ENCODE measurements around the gene MPPED1.

Gene MPPED1

DNA sequence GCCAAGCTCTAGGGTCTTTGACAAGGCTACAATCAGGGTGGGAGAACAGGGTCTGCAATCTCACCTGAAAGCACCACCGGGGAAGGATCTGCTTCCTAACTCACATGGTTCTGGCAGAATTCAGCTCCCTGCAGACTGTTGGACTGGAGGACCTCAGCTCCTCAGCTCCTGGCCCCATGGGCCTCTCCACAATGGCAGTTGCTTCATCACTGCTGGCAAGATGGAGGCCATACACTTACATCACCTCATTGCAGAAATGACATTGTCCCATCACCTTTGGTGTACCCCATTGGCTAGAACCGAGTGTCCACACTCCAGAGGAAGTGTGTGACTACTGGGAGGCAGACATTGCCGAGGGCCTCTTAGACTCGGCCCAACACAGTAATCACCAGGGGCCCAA, 20.9 kb upstream of the MPPED1 start:
- TF ChIP-seq Cebpa-rat (IDR thresholded peaks at IDR 0.05) = no peak
- no peak overlapping the region for H3K9ac ChIP-seq
- H3K27me3 ChIP-seq = no peaks in the 10 kb centered on the region; a peak in 1 of 22 replicates
- no peak overlapping the region for H3K4me2 ChIP-seq
- no peak overlapping the region for H3K4me3 ChIP-seq
- H3K4me1 ChIP-seq = no peaks in the 10 kb centered on the region; a peak in 1 of 20 replicates
- peaks cover 0 to 7% (median 0%) of the 10 kb centered on the region in 11 experiments; a peak in 3 of 22 replicates for H4K20me1 ChIP-seq
- no peaks in the 10 kb centered on the region for H3K9me3 ChIP-seq (replicated peaks in 1 of 11)
- H3K36me3 ChIP-seq = no peaks in the 10 kb centered on the region
- no peak overlapping the region for H3K27ac ChIP-seq

DNA sequence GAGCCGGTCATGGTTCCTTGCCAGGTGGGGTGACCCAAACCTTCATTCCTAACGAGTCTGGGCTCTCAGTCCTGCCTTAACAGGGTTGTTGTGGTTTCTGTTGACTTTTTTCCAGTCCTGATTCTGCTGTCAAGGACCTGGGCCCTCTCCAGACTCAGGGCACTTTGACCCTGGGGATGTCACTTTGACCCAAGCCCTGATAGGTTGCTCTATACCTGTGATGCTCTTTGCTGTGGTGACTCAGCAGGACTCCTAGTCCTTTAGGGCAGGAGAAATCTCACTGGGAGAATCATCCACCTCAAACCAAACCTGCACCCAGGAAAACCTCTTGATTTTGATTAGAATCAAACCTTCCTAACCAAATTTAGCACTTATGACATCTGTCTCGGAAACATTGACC, 20.5 kb upstream of the MPPED1 start:
- TF ChIP-seq Cebpa-rat (IDR thresholded peaks at IDR 0.05) = no peak
- no peak overlapping the region for H3K27ac ChIP-seq

GRCh38 chr22:43392385-43392989, 19.3 kb upstream of the MPPED1 start:
- no peaks in the 10 kb centered on the region; a peak in 1 of 20 replicates for H3K4me1 ChIP-seq
- peaks cover 0 to 4% (median 0%) of the 10 kb centered on the region in 11 experiments; a peak in 3 of 22 replicates for H4K20me1 ChIP-seq
- H3K9ac ChIP-seq = no peak overlapping the region
- H3K36me3 ChIP-seq = no peaks in the 10 kb centered on the region
- H3K27ac ChIP-seq = no peak overlapping the region
- H3K9me3 ChIP-seq (replicated peaks in 1 of 11) = no peaks in the 10 kb centered on the region
- H3K27me3 ChIP-seq = no peaks in the 10 kb centered on the region
- TF ChIP-seq Cebpa-rat (IDR thresholded peaks at IDR 0.05) = no peak
- H3K4me3 ChIP-seq = no peak overlapping the region
- no peak overlapping the region for H3K4me2 ChIP-seq

More for the DNA sequence above, 20.5 kb upstream of the MPPED1 start:
- peaks cover 0 to 7% (median 0%) of the 10 kb centered on the region in 11 experiments; a peak in 4 of 22 replicates for H4K20me1 ChIP-seq
- no peaks in the 10 kb centered on the region for H3K36me3 ChIP-seq
- no peaks in the 10 kb centered on the region for H3K27me3 ChIP-seq
- H3K9ac ChIP-seq = no peak overlapping the region
- H3K4me3 ChIP-seq = no peak overlapping the region
- no peaks in the 10 kb centered on the region; a peak in 1 of 20 replicates for H3K4me1 ChIP-seq
- H3K9me3 ChIP-seq (replicated peaks in 1 of 11) = no peaks in the 10 kb centered on the region
- H3K4me2 ChIP-seq = no peak overlapping the region

DNA sequence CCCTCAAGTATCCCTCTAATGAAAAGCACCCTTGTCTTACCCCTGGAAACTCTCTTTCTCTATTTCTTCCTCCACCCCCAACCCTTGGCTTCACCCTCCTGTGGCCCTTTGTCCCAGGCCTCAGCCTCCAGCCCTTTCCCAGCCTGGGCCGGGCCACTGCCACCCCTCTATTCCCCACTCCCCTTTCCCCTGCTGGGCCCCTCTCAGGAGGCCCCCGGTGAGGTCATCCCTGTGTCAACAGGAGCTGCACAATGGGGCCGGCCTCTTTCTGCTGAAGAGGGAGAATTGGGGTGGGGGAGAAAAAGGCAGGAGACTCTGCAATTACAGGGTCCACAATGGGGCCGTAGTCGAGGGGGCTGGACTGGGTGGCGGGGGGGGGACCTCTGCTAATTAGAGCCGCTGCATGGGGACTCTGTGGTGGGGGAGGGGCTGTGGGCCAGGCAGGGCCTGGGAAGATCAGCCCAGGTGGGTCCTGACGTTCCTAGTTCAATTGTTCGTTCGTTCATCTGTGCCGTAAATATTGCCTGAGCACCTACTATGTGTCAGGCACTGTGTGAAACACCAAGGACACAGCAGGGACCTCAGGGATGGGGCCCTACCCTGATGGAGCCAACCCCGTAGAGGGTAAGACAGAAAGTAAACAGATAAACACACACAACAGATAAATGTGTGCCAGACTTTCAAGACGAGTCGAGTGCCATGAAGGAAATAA, 18.5 kb upstream of the MPPED1 start:
- Histone ChIP-seq H3K4me1 (no peaks in the 10 kb centered on the region; a peak in 1 of 20 replicates), H4K20me1 (no peaks in the 10 kb centered on the region; a peak in 3 of 22 replicates), H3K4me3 (no peak overlapping the region), H3K27me3 (no peaks in the 10 kb centered on the region), H3K36me3 (no peaks in the 10 kb centered on the region), H3K9me3 (replicated peaks in 1 of 11) (no peaks in the 10 kb centered on the region), H3K27ac (no peak overlapping the region), H3K4me2 (no peak overlapping the region), H3K9ac (no peak overlapping the region)
- TF ChIP-seq Cebpa-rat (IDR thresholded peaks at IDR 0.05) = no peak

DNA sequence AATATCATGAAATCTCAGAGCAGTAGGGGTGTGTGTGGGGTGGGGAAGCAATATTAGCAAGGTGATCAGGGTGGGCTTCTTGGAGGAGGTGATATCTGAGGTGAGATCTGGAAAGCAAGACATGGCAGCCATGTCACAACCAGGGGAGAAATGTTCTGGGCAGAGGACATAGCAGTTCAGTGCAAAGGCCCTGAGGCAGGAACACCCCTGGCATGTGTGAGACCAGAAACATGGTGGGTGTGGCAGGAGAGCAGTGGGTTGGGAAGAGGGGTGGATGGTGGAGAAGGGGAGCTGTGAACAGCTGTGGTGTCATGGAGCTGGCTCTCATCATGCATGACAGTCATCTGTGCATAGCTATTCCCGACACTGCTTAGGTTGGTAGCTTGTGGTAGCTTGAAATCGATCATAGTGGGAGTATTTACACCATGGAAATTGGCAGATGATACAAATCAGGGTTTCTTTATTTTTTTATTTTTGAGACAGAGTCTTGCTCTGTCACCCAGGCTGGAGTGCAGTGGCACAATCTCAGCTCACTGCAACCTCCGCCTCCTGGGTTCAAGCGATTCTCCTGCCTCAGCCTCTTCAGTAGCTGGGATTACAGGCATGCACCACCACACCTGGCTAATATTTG, 17.9 kb upstream of the MPPED1 start:
- no peak overlapping the region for H3K9ac ChIP-seq
- no peaks in the 10 kb centered on the region; a peak in 3 of 22 replicates for H4K20me1 ChIP-seq

GRCh38 chr22:43395086-43395695, 16.6 kb upstream of the MPPED1 start:
- Histone ChIP-seq H3K36me3 (no peaks in the 10 kb centered on the region), H3K4me2 (no peak overlapping the region), H4K20me1 (no peaks in the 10 kb centered on the region; a peak in 3 of 22 replicates), H3K9me3 (replicated peaks in 1 of 11) (no peaks in the 10 kb centered on the region), H3K4me3 (no peak overlapping the region), H3K4me1 (no peaks in the 10 kb centered on the region), H3K27me3 (no peaks in the 10 kb centered on the region), H3K27ac (no peak overlapping the region), H3K9ac (no peak overlapping the region)
- no peak for TF ChIP-seq Cebpa-rat (IDR thresholded peaks at IDR 0.05)

More for the DNA sequence above, 17.9 kb upstream of the MPPED1 start:
- no peaks in the 10 kb centered on the region for H3K36me3 ChIP-seq
- H3K4me1 ChIP-seq = no peaks in the 10 kb centered on the region
- H3K4me2 ChIP-seq = no peak overlapping the region
- H3K27me3 ChIP-seq = no peaks in the 10 kb centered on the region
- H3K4me3 ChIP-seq = no peak overlapping the region
- no peak for TF ChIP-seq Cebpa-rat (IDR thresholded peaks at IDR 0.05)
- H3K27ac ChIP-seq = no peak overlapping the region
- no peaks in the 10 kb centered on the region for H3K9me3 ChIP-seq (replicated peaks in 1 of 11)

GRCh38 chr22:43396321-43396933, 15.4 kb upstream of the MPPED1 start:
- Histone ChIP-seq H4K20me1 (no peaks in the 10 kb centered on the region; a peak in 3 of 22 replicates), H3K4me1 (no peaks in the 10 kb centered on the region), H3K27me3 (no peaks in the 10 kb centered on the region), H3K9me3 (replicated peaks in 1 of 11) (no peaks in the 10 kb centered on the region), H3K36me3 (no peaks in the 10 kb centered on the region), H3K27ac (no peak overlapping the region), H3K4me2 (no peak overlapping the region), H3K9ac (no peak overlapping the region), H3K4me3 (no peak overlapping the region)
- no peak for TF ChIP-seq Cebpa-rat (IDR thresholded peaks at IDR 0.05)

DNA sequence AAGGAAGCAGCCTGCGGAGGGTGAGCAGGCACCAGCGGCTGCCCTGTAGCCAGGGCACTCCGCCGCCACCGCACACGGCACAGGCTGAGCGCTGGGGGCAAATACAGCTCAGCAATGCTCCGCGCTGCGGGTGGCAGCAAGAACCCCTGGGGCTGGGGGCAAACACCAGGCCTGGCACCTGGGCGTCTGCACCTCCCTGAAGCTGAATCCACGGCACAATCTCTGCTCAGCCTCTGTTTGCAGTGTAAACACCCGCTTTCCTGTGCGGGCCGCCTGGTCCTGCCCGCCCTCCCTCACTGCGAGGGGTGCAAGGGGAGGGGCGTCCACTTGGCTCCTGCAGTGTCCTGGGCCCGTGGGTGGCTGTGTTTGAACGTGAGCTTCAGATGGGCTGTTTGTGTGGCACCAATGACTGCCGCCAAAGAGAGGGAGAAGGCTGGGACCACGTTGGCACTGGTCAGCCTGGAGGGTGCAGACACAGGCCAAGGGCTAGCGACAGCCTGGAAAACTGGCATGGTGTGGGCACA, 14.8 kb upstream of the MPPED1 start:
- H3K27ac ChIP-seq = no peak overlapping the region
- no peaks in the 10 kb centered on the region for H3K27me3 ChIP-seq
- no peaks in the 10 kb centered on the region; a peak in 3 of 22 replicates for H4K20me1 ChIP-seq
- no peak for TF ChIP-seq Cebpa-rat (IDR thresholded peaks at IDR 0.05)
- H3K36me3 ChIP-seq = no peaks in the 10 kb centered on the region
- no peaks in the 10 kb centered on the region for H3K4me1 ChIP-seq
- H3K9ac ChIP-seq = no peak overlapping the region
- no peak overlapping the region for H3K4me2 ChIP-seq
- H3K4me3 ChIP-seq = no peak overlapping the region
- peaks cover 0 to 2% (median 0%) of the 10 kb centered on the region in 11 experiments; a peak in 2 of 22 replicates for H3K9me3 ChIP-seq (replicated peaks in 1 of 11)

DNA sequence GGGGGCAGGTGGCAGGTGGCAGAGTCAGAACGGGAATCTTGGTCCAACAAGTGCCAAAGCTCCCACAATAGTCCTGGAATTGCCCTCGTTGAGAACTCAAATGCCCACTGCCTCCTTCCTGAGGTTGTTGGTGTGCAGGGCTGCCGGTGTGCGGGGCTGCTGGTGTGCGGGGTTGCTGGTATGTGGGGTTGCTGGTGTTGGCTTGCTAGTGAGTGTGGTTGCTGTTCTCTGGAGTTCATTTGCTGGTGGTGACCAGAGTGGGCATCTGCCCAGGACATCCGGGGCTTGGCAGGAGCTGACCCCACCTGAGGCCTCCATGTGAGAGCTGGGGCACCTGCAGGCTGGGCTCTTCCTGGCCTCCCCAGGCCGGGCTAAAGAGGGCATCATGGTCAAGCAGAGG, 14.0 kb upstream of the MPPED1 start:
- Histone ChIP-seq H4K20me1 (no peaks in the 10 kb centered on the region; a peak in 3 of 22 replicates), H3K4me1 (no peaks in the 10 kb centered on the region), H3K4me2 (no peak overlapping the region), H3K9ac (no peak overlapping the region), H3K4me3 (no peak overlapping the region), H3K27ac (no peak overlapping the region), H3K27me3 (no peaks in the 10 kb centered on the region), H3K9me3 (replicated peaks in 1 of 11) (peaks cover 0 to 6% (median 0%) of the 10 kb centered on the region in 11 experiments; a peak in 2 of 22 replicates), H3K36me3 (no peaks in the 10 kb centered on the region)
- no peak for TF ChIP-seq Cebpa-rat (IDR thresholded peaks at IDR 0.05)

Measured in BLaER1 treated with 17β-estradiol and CSF1 and Interleukin-3, amounts not matched to agents 10 nM and 100 nM (cell line).